ENCODE measurements around the gene ITLN2.
"Not testable (repeated sequence)": the region's sequence is repeated elsewhere in the genome, so short reads cannot be mapped to it uniquely, and the experiment has no call there.

Gene ITLN2

DNA sequence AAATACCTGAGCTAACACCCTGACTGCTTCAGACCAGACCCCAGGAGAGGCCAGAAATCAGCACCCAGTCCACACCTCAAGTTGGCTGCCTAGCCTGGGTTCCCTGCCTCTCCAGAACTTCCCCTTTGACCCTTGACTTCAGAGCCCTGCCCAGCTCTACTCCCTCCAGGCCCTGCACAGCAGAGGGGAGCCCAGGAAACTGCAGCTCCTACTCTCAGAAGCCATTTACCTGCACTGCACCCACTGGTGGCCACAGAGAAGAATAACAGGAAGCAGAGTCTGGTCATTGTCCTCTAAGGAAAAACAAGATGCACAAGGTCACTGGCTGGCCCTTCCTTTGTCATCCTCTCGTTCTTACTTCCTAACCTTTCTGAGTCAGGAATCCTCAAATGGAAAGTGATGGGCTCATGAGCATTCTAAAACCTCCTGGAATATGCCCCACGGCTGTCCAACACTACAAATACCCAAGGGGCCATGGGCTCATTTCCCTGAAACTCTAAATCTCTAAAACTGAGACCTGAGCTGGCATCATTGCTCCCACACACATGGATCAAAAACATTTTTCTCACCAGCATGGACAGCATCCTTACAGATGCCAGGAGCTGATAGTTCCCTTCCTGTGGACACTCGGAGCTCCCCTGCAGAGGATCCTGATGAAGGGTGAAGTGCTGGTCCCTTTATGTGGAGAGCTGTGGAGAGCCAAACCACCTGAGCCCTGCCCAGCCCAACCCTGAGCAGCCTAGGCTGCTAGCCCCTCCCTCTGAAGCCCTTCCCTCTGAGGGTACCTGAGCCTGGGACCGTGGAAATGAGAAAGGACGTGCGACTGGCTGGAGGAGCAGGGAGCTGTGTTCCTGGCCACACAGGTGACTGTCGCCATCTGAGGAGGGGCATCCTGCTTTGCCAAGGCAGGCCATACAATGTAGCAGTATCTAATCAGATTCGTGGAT, at the start of gene ITLN2:
ITLN2 (minus strand) TSS at position 652 of the 947 bp plus-strand sequence; CDS start at position 584, 68 bp downstream.
- peak; percentile 39 for DNase-seq

GRCh38 chr1:161001525-161001924, 46.9 kb upstream of the ITLN2 start:
- no peak for DNase-seq

DNA sequence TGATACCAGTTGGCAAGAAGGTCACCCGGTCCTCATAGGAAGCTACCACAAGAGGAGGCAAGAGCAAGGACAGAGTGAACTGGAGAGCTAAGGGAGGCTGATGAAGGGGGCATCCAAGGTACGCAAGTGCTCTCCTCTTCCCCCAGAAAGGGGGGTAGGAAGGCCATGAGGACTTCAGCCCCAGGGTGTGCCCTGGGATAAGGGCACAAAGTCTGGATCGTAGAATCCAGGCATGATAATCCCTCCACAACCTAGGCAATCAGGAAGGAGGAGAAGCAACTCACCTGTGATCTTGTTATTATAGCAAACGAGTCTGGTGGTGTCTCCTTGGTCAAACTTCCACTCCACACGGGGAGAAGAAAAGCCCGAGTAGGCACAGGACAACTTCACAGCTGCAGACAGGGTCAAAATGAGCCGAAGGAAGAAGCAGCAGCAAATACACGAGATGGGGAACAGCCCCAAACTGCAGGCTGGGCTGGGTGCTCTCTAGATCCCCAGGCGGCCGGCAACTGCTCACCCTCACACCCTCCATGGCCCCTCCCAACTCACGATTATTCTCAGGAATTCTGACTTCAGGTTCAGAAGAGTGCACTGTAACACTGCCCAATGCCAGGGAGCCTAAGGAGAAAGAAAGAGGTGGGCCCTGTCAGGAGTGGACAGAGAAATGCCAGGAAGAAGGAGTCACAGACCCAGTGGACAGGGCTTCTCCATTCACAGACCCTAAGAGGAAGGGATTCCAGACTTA, 46.3 kb upstream of the ITLN2 start:
- no peak for DNase-seq

DNA sequence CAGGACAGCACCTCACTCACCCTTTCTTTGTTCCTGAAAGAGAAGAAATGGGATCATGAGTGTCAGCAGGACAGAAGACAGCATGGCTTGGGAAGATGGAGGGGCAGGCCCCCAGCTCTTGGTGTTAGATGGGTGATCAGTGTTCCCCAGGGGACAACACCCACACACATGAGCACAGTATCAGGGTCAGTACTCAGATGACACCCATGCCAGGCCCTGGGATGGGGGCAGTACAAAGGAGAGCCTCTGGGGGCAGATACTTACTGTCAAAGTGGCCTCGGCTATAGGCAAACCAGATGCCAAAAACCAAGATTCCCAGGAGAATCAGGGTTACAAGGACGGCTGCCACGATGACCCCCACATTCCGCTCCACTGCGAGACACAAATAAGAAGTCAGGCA, 44.8 kb upstream of the ITLN2 start:
- DNase-seq: no peak

DNA sequence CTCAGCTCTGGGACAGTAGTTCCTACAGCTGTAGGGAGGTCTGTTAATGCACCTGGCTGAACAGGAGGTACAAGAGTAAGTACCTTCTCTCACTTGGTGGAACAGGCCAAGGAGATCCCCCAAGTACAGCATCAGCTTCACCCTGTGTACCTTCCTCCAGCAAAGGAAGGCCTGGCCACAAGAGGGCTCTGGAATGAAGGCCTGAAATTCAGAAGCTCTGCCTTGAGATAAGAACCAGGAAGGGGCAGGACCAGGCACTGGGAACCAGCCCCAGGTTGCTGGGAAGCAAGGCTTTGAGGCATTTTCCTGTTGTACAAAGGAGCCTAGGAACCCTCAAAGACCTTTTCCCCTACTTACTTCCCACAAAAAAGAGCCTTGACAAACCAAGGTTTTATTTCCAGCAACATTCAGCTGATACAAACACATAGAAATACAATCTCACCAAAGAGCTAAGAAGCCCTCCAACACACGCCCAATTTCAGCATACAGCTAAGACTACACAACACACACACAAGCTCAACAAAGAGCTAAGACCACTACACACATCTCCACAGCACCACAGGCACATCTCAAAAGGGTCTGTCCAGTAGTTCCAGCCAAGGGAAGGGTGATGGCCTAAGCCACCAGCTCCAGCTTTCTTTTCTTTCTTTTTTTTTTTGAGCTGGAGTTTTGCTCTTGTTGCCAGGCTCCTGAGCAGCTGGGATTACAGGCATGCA, 42.9 kb upstream of the ITLN2 start:
- peak; percentile 56 for DNase-seq

GRCh38 chr1:160996178-160996577, 41.6 kb upstream of the ITLN2 start:
- no peak for DNase-seq

GRCh38 chr1:160993544-160994193, 39.1 kb upstream of the ITLN2 start:
- DNase-seq: no peak

DNA sequence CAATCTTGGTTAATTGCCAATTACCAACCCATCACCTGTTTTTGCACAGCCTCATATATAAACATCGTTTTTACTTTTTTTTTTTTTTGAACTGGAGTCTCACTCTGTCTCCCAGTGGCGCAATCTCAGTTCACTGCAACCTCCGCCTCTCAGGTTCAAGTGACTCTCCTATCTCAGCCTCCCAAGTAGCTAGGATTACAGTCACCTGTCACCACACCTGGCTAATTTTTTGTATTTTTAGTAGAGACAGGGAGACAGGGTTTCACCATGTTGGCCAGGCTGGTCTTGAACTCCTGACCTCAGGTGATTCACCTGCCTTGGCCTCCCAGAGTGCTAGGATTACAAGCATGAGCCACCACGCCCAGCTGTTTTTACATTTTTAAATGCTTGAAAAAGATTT, 37.4 kb upstream of the ITLN2 start:
- not testable (repeated sequence) for DNase-seq

DNA sequence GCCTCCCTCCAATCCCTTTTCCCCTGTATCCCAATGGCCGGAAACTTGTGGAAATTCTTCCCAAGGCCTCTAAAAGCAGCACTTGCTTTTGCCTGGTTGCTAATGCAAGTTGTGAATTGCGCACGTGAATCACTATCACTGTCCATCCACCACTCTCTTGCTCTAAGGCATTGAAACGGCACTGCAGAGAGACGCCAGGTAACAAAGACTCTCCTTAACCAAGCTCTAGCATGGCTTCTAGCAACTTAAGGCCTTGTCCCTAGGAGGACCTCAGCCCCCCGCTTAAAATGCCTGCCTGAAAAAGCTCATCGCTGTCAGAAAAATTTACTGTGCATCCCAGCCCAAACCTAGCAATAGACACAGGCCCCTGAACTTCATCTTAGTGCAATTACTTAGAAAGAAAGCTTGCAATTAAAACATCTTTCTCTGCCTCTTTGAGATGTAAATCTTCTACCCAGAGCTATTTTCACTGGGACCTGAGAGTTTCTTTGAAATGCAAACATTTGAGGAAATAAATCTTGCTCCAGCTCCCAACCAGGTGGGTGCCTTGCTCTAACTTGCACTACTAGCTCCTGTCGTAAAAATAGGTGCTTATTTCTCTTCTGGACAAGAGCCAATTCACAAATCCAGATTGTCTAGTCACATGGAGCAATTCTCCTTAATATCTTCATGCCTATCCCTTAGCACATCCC, 32.9 kb upstream of the ITLN2 start:
- DNase-seq: no peak

- DNase-seq: no peak
These were observed 31.1 kb upstream of the ITLN2 start for GRCh38 chr1:160985723-160986122.

DNA sequence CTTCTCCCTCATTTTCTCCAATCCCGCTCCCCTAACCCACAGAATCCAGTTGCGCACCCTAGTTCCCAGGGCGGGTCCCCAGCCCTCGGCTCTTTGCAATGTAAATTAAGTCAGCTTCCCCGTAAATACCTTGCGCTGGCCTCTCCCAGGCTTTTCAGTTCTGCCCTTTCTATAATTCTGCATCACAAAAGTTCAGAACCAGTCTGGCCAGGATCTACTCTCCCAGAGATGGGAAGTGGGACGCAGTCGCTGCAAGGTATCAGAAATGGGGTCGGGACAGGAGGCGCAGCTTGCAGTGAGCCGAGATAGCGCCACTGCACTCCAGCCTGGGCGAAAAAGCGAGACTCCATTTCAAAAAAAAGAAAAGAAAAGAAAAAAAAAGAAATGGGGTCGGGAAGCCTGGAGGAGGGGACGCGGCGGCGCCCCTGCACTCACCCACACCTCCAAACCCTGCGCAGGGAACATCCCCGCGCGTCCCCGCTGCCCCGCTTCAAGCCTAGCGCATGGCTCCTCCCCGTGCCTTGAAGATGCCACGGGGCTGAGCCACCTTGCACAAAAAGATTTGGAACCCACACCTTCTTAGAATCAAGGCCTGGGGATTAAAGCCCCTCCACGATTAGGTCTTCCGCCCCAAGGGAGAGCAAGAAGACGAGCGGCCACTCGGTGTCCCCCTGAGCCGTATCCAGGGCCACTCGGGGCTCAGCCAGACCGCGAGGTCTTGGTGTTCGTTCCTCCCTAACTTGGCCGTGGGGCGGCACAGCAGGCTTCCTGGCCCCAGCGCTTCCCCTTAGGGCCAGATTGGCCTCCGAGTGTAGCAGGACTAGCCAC, 27.2 kb upstream of the ITLN2 start:
- DNase-seq: no peak

DNA sequence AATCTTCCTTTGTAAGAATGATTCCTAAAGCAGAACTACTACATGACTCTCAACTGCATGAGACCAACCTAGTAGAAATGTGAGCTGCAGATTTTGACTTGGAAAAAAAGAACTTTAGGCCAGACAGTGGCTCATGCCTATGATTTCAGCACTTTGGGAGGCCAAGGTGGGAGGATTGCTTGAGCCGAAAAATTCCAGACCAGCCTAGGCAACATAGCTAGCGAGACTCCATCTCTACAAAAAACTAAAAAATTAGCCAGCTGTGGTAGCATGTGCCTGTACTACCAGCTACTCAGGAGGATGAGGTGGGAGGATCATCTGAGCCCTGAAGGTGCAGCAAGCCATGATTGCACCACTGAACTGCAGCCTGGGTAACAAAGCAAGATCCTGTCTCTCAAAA, 24.7 kb upstream of the ITLN2 start:
- DNase-seq: no peak

- DNase-seq: no peak
These were observed 23.9 kb upstream of the ITLN2 start for GRCh38 chr1:160978510-160978927.

DNA sequence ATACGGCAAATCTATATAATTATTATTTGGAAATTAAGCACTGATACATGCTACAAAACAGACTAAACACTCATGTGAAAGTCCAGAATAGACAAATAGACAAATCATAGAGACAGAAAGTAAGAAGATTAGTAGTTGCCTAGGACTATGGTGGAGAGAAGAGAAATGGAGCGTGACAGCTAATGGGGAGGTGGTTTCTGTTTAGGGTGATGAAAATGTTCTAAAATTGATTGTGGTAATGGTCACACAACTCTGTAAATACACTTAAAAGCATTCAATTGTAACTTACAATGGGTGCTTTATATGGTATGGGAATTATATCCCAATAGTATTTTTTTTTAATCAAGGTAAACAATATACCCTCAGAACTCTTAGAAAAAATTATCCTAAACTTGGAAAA, 20.4 kb upstream of the ITLN2 start:
- no peak for DNase-seq

GRCh38 chr1:160973491-160973890, 18.9 kb upstream of the ITLN2 start:
- DNase-seq: no peak

DNA sequence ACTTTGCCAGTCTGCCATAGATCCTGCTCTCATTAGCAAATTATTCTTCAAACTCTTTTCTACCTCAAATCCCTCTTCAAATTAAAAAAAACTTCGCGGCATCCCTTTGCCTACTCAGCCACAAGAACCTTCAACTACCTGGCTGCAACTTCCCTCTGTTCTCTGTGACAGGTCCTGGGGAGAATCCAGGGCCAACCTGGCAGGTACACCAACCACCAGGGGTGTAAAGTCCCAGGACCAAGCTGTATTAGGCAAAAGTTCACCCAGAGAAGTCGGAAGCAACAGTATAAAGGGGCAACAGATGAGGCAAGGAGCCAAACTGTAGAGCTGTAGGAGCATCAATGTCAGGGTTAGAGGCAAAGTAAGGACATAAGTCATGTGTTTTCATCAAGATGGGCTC, 18.3 kb upstream of the ITLN2 start:
- no peak for DNase-seq

GRCh38 chr1:160971618-160972056, 17.0 kb upstream of the ITLN2 start:
- DNase-seq: no peak

- no peak for DNase-seq
These were observed 8.9 kb upstream of the ITLN2 start for GRCh38 chr1:160963521-160963920.

DNA sequence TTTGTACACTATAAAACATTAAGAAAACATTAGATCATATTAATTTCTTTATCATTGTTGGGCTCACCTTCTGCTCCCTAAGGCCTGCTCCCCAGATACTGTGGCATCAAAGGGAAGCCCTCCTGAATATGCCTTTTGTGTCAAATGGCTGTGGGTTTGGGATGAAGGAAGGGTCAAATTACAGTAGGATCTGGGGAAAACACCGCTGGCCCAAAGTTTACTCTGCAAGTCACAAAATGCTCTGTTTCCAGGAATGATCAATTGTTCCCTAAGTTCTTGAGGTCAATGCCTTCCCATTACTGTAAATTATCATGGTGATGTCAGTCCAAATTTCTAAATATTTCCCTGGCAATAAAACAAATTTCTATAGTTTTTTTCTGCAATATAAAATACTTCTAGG, 6.8 kb upstream of the ITLN2 start:
- no peak for DNase-seq

- DNase-seq: no peak
These were observed 2.4 kb upstream of the ITLN2 start for GRCh38 chr1:160956966-160957365.

- no peak for DNase-seq
These were observed 1.6 kb downstream of the ITLN2 start for GRCh38 chr1:160953030-160953429.

Data from activated CD8-positive, alpha-beta memory T cell treated with anti-CD3 and anti-CD28 coated beads, Interleukin-2, amount 50 U/mL, for 4 hours (primary cell).